Measurements from ENCODE around the gene TMEM143.
A peak's percentile ranks its signal among the peaks of the same experiment; 100 is the strongest.

GRCh38 chr19:48290771-48291488 lies 72.8 kb downstream of the TMEM143 start:
- peak; percentile 98 for TF ChIP-seq CTCF (IDR thresholded peaks at IDR 0.05; ENCODE audit: low read depth, low read length)
- no peak for TF ChIP-seq EZH2phosphoT487 (IDR thresholded peaks at IDR 0.05; ENCODE audit: low read depth)

Data from OCI-LY3 (cell line).